Aortic smooth muscle cell (primary cell): Measurements from ENCODE around the gene REST. TPM values are rescaled to one million over a fixed set of nuclear protein-coding genes. Genes with fewer than 3 reads are reported as not detected.

Experiments
- total RNA-seq: library from RNA; depleted of rRNA; stranded (reverse); fragments of >200 nt; gene quantifications from 2 replicates; pipeline ENCODE4 v1.2.3, GENCODE V29; 2014

The REST gene, protein sequence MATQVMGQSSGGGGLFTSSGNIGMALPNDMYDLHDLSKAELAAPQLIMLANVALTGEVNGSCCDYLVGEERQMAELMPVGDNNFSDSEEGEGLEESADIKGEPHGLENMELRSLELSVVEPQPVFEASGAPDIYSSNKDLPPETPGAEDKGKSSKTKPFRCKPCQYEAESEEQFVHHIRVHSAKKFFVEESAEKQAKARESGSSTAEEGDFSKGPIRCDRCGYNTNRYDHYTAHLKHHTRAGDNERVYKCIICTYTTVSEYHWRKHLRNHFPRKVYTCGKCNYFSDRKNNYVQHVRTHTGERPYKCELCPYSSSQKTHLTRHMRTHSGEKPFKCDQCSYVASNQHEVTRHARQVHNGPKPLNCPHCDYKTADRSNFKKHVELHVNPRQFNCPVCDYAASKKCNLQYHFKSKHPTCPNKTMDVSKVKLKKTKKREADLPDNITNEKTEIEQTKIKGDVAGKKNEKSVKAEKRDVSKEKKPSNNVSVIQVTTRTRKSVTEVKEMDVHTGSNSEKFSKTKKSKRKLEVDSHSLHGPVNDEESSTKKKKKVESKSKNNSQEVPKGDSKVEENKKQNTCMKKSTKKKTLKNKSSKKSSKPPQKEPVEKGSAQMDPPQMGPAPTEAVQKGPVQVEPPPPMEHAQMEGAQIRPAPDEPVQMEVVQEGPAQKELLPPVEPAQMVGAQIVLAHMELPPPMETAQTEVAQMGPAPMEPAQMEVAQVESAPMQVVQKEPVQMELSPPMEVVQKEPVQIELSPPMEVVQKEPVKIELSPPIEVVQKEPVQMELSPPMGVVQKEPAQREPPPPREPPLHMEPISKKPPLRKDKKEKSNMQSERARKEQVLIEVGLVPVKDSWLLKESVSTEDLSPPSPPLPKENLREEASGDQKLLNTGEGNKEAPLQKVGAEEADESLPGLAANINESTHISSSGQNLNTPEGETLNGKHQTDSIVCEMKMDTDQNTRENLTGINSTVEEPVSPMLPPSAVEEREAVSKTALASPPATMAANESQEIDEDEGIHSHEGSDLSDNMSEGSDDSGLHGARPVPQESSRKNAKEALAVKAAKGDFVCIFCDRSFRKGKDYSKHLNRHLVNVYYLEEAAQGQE
- 27.7 and 31.3 TPM in 2 replicates for total RNA-seq

DNA sequence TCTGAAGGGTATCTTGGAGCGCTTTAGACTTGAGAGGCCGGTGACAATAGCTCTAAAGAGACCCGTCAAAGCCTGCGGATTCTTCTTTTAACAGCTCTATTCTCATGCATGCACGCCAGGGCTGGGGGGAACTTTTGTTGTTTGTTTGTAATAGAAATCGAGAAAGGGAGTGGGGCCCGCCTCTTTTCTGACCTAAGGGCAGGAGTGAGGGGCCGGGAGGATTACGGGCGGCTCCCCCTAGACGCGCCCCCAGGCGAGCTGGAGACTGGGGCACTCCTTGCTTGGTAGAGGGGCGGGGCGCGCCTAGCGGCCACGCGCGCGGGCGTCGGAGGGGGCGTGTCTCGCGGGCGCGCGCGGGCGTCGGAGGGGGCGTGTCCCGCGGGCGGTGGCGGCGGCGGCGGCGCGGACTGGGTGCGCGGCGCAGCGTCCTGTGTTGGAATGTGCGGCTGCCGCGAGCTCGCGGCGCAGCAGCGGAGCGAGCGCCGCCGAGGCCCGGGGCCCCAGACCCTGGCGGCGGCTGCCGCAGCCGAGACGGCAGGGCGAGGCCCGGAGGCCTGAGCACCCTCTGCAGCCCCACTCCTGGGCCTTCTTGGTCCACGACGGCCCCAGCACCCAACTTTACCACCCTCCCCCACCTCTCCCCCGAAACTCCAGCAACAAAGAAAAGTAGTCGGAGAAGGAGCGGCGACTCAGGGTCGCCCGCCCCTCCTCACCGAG lies at the start of gene REST:
Gene REST (plus strand): TSS at position 412 of the 717 bp plus-strand sequence. CDS start 2,739 bp downstream, outside the sequence.

DNA sequence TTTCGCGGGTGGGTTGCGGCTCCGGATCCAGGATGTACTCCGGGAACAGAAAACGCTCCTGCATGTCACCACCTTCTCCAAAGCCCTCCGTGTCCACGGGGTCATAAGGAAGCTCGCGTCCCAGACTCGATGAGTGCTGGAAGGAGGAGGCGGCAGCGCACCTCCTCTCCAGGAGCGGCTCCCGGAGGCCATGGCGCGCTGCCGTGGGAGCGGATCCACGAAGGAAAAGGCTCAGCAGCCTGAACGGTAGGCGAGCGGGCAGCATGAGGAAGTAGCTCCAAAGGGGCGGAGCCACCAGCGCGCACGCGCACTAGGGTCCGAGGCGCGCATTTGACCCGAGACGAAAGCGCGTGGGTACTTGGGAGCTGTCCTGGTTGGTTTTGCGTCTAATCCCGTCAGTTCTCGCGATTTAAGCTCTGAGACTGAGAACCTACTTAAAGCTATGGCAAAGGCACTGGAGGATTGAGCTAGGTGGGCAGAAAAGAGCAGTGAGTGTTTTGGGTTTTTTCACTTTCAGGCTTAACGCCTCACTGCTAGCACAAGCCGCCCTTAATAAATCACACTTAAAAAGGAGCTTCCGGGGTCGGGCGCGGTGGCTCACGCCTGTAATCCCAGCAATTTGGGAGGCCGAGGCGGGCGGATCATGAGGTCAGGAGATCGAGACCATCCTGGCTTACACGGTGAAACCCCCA lies 69.8 kb downstream of the REST start, which contains the start of gene NOA1:
Gene NOA1 (minus strand): TSS at position 286 of the 692 bp plus-strand sequence. CDS start 21 bp downstream, at position 265.

DNA sequence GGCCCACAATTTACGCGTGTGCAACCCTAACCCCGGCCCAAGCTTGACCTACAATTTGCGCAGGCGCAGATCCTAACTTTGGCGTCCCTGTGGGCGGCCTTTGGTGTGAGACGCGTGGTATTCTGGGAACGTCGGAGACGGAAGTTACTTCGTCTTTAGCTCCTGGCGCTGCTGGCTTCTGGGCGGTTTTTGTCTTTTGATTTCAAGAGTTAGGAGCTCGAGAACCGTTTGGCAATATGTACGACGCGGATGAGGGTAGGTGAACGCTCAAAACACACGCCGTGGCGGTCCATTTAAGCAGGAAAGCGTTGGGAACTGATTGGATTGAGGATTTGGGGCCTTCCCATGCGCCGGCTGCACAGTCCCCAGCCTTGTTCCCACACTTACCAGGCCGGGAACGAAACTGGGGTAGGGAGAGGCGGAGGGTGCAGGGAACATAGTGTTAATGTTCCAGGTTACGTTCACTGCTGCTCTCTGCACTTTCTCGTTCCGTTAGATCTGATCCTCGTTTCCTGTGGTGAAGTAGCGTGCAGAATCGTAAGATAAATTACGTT lies 71.1 kb downstream of the REST start, which contains the start of gene POLR2B:
Gene POLR2B (plus strand): TSS at position 147 of the 554 bp plus-strand sequence. CDS start 90 bp downstream, at position 237.

Other genes starting within 250 kb of the REST start
- gene HOPX, start 226.6 kb upstream of the REST start, total RNA-seq: 0.26 and 0.68 TPM in 2 replicates
- not detected in 2 replicates for gene SPINK2, start 86.2 kb upstream of the REST start, total RNA-seq
- 12.3 and 15.8 TPM in 2 replicates for gene NOA1, start 69.7 kb downstream of the REST start, total RNA-seq
- 106 and 116 TPM in 2 replicates for gene POLR2B, start 71.0 kb downstream of the REST start, total RNA-seq
- 595 and 980 TPM in 2 replicates for gene IGFBP7, start 202.5 kb downstream of the REST start, total RNA-seq